NB4 (cell line): Measurements from ENCODE around the gene SLC26A8.

Source experiments
- MYC ChIP-seq: IDR thresholded peaks from 2 replicates; pipeline ENCODE4 v1.6.1; 2011; ENCODE audit warnings: low read depth, low read length
- POLR2A ChIP-seq: IDR thresholded peaks from 2 replicates; pipeline ENCODE4 v1.6.1; 2011; ENCODE audit warnings: mild to moderate bottlenecking; ENCODE audit not compliant: insufficient read length; ENCODE audit errors: extremely low read depth
- TF ChIP-seq, protein P1 (sequence below): IDR thresholded peaks from one replicate; pipeline ENCODE4 v1.5.1; 2012; ENCODE audit warnings: low read depth, low read length
- TF ChIP-seq, protein P2 (sequence below): IDR thresholded peaks from 2 replicates; pipeline ENCODE4 v1.6.1; 2011; ENCODE audit warnings: low read depth, low read length

DNA sequence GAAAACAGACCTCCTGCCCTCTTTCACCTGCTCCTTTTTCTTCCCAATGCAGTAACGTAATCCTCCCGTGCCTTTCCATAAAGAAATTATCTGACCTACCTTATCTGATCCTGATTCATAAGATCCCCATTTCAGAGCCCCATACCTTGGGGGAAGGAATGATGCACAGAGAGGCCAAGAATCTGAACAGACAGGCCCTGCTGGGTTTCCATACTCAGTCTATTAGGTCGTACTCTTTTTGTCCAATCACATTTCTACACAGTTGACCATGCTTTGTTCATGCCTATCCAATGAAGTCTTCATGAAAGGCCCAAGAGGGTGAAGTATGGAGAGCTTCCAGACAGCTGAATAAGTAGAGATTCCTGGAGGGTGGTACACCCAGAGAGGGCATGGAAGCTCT is 128.9 kb downstream of the SLC26A8 start:
- no peak for TF ChIP-seq POLR2A
- TF ChIP-seq, protein P1, sequence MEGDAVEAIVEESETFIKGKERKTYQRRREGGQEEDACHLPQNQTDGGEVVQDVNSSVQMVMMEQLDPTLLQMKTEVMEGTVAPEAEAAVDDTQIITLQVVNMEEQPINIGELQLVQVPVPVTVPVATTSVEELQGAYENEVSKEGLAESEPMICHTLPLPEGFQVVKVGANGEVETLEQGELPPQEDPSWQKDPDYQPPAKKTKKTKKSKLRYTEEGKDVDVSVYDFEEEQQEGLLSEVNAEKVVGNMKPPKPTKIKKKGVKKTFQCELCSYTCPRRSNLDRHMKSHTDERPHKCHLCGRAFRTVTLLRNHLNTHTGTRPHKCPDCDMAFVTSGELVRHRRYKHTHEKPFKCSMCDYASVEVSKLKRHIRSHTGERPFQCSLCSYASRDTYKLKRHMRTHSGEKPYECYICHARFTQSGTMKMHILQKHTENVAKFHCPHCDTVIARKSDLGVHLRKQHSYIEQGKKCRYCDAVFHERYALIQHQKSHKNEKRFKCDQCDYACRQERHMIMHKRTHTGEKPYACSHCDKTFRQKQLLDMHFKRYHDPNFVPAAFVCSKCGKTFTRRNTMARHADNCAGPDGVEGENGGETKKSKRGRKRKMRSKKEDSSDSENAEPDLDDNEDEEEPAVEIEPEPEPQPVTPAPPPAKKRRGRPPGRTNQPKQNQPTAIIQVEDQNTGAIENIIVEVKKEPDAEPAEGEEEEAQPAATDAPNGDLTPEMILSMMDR, result no peak
- TF ChIP-seq MYC, result no peak
- TF ChIP-seq, protein P2, sequence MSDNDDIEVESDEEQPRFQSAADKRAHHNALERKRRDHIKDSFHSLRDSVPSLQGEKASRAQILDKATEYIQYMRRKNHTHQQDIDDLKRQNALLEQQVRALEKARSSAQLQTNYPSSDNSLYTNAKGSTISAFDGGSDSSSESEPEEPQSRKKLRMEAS, result no peak
